GM12872 (cell line): ENCODE measurements around the gene C19orf25.

Experiments
- TF ChIP-seq, protein P1 (sequence below): IDR thresholded peaks from 3 replicates; pipeline ENCODE4 v1.5.1; 2011; ENCODE audit warnings: low read depth, mild to moderate bottlenecking, low read length, moderate library complexity; ENCODE audit not compliant: insufficient read depth

C19orf25 gene

DNA sequence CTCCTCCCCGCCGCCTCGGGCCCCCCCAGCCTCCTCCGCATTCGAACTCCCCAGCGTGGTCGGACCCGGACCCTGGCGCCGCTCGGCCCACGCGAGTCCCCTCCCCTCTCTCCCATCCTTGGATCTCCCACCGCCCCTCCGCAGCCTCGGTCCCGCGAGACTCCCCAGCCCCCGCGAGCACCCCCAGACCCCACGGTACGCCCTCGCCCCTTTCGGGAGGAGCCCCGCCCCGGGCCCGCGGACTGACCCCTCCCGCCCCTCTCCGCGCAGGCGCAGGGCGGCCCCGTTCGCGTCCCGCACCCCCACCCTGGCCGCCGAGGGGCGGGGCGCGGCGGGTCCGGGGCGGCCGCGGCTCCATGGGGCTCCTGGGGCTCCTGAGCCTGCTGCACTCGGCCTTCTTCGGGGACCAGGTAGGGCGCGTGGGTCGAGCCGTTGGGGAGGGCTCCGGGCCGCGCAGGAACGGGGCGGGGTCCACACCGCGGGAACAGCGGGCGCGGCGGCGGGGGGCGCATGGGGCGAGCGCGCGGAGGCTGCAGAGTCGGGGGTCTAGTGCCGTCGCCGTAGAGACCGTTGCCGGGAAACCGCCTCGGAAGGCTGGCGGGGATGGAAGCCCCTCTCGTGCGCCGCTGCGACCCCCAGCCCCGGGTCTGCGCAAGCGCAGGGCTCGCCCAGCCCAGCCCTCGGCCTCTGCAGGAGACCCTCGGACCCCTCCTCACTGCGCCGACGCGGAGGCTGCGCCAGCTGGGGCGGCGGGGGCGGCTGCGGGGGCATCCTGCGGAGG, 32.9 kb downstream of the C19orf25 start:
- TF ChIP-seq, protein P1, sequence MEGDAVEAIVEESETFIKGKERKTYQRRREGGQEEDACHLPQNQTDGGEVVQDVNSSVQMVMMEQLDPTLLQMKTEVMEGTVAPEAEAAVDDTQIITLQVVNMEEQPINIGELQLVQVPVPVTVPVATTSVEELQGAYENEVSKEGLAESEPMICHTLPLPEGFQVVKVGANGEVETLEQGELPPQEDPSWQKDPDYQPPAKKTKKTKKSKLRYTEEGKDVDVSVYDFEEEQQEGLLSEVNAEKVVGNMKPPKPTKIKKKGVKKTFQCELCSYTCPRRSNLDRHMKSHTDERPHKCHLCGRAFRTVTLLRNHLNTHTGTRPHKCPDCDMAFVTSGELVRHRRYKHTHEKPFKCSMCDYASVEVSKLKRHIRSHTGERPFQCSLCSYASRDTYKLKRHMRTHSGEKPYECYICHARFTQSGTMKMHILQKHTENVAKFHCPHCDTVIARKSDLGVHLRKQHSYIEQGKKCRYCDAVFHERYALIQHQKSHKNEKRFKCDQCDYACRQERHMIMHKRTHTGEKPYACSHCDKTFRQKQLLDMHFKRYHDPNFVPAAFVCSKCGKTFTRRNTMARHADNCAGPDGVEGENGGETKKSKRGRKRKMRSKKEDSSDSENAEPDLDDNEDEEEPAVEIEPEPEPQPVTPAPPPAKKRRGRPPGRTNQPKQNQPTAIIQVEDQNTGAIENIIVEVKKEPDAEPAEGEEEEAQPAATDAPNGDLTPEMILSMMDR, result no peak

DNA sequence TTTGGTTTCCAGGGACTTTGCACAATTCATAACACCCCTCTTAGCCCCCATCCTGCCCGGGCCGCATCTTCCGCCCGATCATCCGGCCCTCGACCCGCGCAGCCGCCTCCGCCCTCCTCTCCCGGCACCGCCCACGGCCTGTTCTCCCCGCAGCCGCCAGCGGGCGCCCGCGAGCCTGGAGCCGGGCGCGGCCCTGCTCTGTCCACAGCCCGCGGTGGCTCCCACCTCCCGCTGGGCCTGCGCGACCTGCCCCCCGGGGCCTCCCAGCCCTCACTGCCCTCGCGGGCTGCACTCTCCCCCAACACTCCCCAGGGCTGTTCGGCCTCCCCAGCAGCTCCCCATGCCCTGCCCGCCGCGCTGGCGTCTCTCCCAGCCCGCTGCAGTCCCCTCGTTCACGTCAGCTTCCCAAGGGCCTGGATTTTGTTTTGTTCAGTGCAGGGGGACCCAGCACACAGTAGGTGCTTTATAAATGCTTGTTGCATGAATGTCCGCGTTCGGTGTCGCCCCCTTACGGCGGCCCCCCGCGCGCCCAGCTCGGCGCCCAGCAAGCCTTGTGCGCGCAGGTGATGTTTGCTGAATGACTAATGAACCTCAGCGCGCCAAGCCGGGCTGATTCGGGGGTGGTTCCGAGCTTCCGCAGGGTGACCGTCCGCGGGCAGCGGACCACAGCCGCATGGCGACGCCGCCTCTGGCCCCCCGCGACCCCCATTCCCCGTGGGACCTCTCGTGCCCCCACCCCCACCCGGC, 33.7 kb downstream of the C19orf25 start:
- TF ChIP-seq, protein P1, result peak; percentile 86

DNA sequence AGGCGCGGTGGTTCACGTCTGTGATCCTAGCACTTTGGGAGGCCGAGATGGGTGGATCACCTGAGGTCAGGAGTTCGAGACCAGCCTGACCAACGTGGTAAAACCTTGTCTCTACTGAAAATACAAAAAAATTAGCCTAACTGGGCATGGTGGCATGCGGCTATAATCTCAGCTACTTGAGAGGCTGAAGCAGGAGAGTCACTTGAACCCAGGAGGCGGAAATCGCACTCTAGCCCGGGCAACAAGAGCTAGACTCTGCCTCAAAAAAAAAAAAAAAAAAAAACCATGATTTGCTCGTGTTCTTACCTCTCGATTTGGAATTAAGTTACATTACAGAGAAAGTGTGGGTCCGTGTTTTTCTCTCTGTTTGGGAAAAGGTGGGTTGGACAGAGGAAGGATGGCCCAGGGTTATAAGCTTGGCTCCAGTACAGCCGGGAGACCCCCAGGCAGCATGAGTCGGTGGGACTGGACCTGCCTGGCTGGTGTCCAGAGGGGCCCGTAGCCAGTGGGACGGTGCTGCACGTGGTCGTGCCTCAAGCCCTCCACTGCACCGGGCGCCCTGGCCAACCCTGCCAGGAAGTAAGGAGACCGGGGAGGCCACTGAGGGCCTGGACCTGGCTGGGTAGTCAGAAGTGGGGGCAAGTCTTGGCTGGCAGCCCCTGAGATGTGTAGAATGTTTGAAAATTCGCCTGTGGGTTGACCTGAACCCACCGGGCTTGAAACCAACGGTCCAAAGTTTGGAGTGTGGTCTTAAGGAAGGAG, 37.2 kb downstream of the C19orf25 start:
- TF ChIP-seq, protein P1, result no peak

DNA sequence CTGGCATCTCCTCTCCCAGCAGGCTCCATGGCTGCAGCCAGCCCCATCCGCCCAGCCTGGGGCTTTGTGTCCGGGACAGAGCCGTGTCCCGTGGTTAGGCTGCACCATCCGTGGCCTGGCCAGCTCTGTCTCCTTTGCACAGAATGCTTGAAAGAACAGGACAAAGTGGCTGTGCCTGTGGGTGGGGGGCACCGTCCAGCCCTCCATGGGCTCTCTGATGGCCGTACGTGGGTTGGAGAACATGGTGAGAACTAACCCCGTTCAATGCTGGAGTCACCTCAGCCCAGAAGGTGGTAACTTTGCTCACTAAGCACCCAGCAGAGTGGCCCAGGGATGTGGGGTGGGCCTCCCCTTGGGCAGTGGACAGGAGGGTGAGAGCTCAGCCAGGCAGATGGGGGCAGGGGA, 38.0 kb downstream of the C19orf25 start:
- TF ChIP-seq, protein P1, result no peak

DNA sequence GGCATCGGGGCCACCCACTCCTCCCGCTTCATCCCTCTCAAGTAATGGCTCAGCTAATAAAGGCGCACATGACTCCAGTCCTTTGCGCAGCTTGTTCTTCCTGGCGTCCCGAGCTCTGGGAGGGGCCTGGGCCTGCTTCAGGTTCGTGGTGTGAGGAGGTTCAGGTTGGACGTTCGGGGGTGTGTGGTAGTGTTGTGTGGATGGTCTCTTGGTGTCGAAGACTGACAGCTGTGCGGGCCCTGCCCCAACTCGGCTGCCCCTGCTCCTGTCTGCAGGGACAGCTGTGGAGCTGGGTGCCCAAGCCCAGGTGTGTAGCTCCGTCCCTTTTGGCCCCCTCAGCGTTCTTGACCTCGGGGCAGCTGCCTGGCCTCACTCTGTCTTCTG, 38.6 kb downstream of the C19orf25 start:
- TF ChIP-seq, protein P1, result no peak

DNA sequence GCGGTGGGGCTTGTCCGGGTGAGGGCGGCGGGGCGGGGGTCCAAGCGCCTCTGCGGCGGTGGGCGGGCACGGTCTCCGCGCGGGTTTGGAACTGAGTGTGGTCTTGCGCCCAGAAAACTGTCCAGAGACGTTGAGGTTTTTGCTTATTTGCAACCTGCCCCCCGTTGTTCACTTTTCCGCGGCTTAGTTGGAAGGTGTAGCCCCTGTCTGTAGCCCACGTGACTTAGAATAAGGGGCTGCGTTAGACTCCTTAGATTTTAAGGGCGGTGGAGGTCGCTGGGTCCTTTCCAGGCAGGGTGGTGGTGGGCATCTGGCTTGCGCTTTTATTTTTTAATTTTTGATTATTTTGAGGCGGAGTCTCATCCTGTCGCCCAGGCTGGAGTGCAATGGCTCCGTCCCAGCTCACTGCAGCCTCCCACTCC, 40.1 kb downstream of the C19orf25 start:
- TF ChIP-seq, protein P1, result no peak

DNA sequence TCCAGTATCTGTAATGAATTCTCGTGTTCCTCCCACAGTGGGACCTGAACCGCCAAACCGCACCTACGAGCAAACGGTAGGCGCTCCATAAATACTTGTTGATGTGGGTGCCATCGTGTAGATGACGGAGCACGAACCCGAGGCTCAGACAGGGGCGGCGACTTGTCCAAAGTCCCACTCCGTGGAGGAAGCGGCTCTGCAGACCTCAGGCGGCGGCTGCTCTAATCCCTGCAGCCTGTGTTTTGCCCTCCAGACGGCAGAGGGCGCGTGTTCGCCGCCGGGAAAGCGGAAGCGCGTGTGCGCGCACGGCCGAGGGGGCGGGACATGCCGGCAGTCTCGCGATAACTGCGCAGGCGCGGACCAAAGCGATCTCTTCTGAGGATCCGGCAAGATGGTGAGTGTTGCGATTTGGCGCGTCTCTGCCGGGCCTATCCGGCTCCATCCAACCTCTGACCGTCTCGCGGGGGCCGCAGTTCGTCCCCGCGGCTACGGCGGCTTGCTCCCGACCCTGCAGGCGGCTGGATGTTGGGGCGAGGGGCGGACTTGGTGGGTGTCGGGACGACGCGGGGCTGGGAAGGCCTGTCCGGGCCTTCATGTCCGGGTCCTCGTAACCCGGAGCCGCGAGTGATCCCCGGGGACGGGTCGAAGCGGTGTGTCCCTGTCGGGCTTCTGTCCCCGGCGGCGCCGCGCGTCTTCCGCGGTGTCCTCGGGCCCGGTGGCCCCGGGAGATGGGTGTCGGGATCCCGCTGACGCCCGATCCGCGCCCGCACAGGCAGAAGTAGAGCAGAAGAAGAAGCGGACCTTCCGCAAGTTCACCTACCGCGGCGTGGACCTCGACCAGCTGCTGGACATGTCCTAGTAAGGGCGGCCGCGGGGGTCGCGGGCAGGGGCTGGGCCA, 40.7 kb downstream of the C19orf25 start, which contains the start of gene RPS15:
Gene RPS15, plus strand, starts transcription at position 362 of the 898 bp plus-strand sequence. Its CDS starts 30 bp downstream, at position 392.
- TF ChIP-seq, protein P1, result peak; percentile 94
